ENCODE measurements around the gene ARHGEF6.

ARHGEF6 gene

GRCh38 chrX:136646602-136647239 lies 134.0 kb downstream of the ARHGEF6 start:
- no peak for TF ChIP-seq ZNF274 (IDR thresholded peaks at IDR 0.05; ENCODE audit: low read depth, low read length)
- H3K4me3 ChIP-seq (ENCODE audit: low read length), result no peak overlapping the region

GRCh38 chrX:136643243-136643642 lies 137.5 kb downstream of the ARHGEF6 start:
- H3K4me3 ChIP-seq (ENCODE audit: low read length), result peak overlapping the region; percentile 50; the same call in 1 of the 2 replicates
- no peak for TF ChIP-seq ZNF274 (IDR thresholded peaks at IDR 0.05; ENCODE audit: low read depth, low read length)

GRCh38 chrX:136639506-136640176 lies 141.1 kb downstream of the ARHGEF6 start:
- no peak for TF ChIP-seq ZNF274 (IDR thresholded peaks at IDR 0.05; ENCODE audit: low read depth, low read length)

GRCh38 chrX:136636121-136636520 lies 144.6 kb downstream of the ARHGEF6 start:
- TF ChIP-seq ZNF274 (IDR thresholded peaks at IDR 0.05; ENCODE audit: low read depth, low read length), result no peak

More at GRCh38 chrX:136639506-136640176, 141.1 kb downstream of the ARHGEF6 start:
- H3K4me3 ChIP-seq (ENCODE audit: low read length), result no peak overlapping the region

GRCh38 chrX:136635235-136635634 lies 145.5 kb downstream of the ARHGEF6 start:
- no peak overlapping the region for H3K4me3 ChIP-seq (ENCODE audit: low read length)
- no peak for TF ChIP-seq ZNF274 (IDR thresholded peaks at IDR 0.05; ENCODE audit: low read depth, low read length)

More at GRCh38 chrX:136636121-136636520, 144.6 kb downstream of the ARHGEF6 start:
- no peak overlapping the region for H3K4me3 ChIP-seq (ENCODE audit: low read length)

- H3K4me3 ChIP-seq (ENCODE audit: low read length), result no peak overlapping the region
- no peak for TF ChIP-seq ZNF274 (IDR thresholded peaks at IDR 0.05; ENCODE audit: low read depth, low read length)
Measured at GRCh38 chrX:136630881-136631280, 149.9 kb downstream of the ARHGEF6 start.

- no peak overlapping the region for H3K4me3 ChIP-seq (ENCODE audit: low read length)
- no peak for TF ChIP-seq ZNF274 (IDR thresholded peaks at IDR 0.05; ENCODE audit: low read depth, low read length)
Measured at GRCh38 chrX:136629084-136629750, 151.5 kb downstream of the ARHGEF6 start.

- no peak for TF ChIP-seq ZNF274 (IDR thresholded peaks at IDR 0.05; ENCODE audit: low read depth, low read length)
- H3K4me3 ChIP-seq (ENCODE audit: low read length), result no peak overlapping the region
Measured at GRCh38 chrX:136627409-136627808, 153.3 kb downstream of the ARHGEF6 start.

GRCh38 chrX:136626891-136627290 lies 153.8 kb downstream of the ARHGEF6 start:
- H3K4me3 ChIP-seq (ENCODE audit: low read length), result no peak overlapping the region
- no peak for TF ChIP-seq ZNF274 (IDR thresholded peaks at IDR 0.05; ENCODE audit: low read depth, low read length)

- no peak for TF ChIP-seq ZNF274 (IDR thresholded peaks at IDR 0.05; ENCODE audit: low read depth, low read length)
- no peak overlapping the region for H3K4me3 ChIP-seq (ENCODE audit: low read length)
Measured at GRCh38 chrX:136626237-136626636, 154.5 kb downstream of the ARHGEF6 start.

- no peak overlapping the region for H3K4me3 ChIP-seq (ENCODE audit: low read length)
- TF ChIP-seq ZNF274 (IDR thresholded peaks at IDR 0.05; ENCODE audit: low read depth, low read length), result no peak
Measured at GRCh38 chrX:136625246-136625645, 155.5 kb downstream of the ARHGEF6 start.

- no peak for TF ChIP-seq ZNF274 (IDR thresholded peaks at IDR 0.05; ENCODE audit: low read depth, low read length)
- no peak overlapping the region for H3K4me3 ChIP-seq (ENCODE audit: low read length)
Measured at GRCh38 chrX:136623396-136623795, 157.3 kb downstream of the ARHGEF6 start.

GRCh38 chrX:136622568-136622967 lies 158.2 kb downstream of the ARHGEF6 start:
- no peak overlapping the region for H3K4me3 ChIP-seq (ENCODE audit: low read length)
- no peak for TF ChIP-seq ZNF274 (IDR thresholded peaks at IDR 0.05; ENCODE audit: low read depth, low read length)

GRCh38 chrX:136620780-136621179 lies 160.0 kb downstream of the ARHGEF6 start:
- TF ChIP-seq ZNF274 (IDR thresholded peaks at IDR 0.05; ENCODE audit: low read depth, low read length), result no peak
- H3K4me3 ChIP-seq (ENCODE audit: low read length), result no peak overlapping the region
